ENCODE data around the gene SIAE.

GRCh38 chr11:124658501-124658900 is 15.0 kb downstream of the SIAE start:
- TF ChIP-seq CTCF (IDR thresholded peaks at IDR 0.05) = no peak
- TF ChIP-seq POLR2AphosphoS5 (IDR thresholded peaks at IDR 0.05) = no peak
- no peak for TF ChIP-seq POLR2A (IDR thresholded peaks at IDR 0.05)

Data from suprapubic skin (tissue), 4 donors.